ENCODE measurements around the gene UBE2S. TPM values are rescaled to one million over a fixed set of nuclear protein-coding genes. Genes with fewer than 3 reads are reported as not detected.

UBE2S gene
- total and polyA plus RNA-seq, 2 donors (not counting 1 experiment from before 2014, with no cell fraction given) = 20.6 to 72.7 TPM

- intact Hi-C loops (cut with micrococcal nuclease) = no loop called here
- Histone ChIP-seq H3K27ac (ENCODE audit: low read length in 2 of 2) (no peak within 1 kb of the TSS), H3K4me3 (ENCODE audit: control extremely low read depth in 1 of 5, extremely low read depth in 1 of 5, insufficient read depth in 1 of 5, low read depth in 2 of 5, low read length in 4 of 5) (peak within 1 kb of the TSS in 3 of 5 experiments; percentile 35 to 41 (median 38)), H3K79me2 (ENCODE audit: control insufficient read depth, insufficient read depth, low read length) (no peaks in the 10 kb centered on the region), H3K36me3 (replicated peaks in 1 of 2; ENCODE audit: control extremely low read depth in 1 of 2, control insufficient read depth in 1 of 2, extremely low read depth in 1 of 2, insufficient read depth in 2 of 2, low read length in 1 of 2) (no peaks in the 10 kb centered on the region), H3K9ac (ENCODE audit: low read length) (peak within 1 kb of the TSS; percentile 53), H3K4me2 (replicated peaks; ENCODE audit: low read depth, low read length, poor library complexity, severe bottlenecking) (peak within 1 kb of the TSS; percentile 82), H3K27me3 (replicated peaks in 1 of 4; ENCODE audit: control extremely low read depth in 1 of 4, control insufficient read depth in 3 of 4, insufficient read depth in 4 of 4, low read length in 3 of 4) (peaks cover 0 to 76% (median 29%) of the 10 kb centered on the region in 4 experiments), H2AFZ (ENCODE audit: insufficient read depth, low read depth, low read length, poor library complexity, severe bottlenecking) (peak within 1 kb of the TSS; percentile 62), H3K4me1 (ENCODE audit: control insufficient read depth in 2 of 2, insufficient read depth in 2 of 2, low read length in 2 of 2) (peaks cover 15 to 17% of the 10 kb centered on the region in 2 donors), H3K9me3 (ENCODE audit: control extremely low read depth in 1 of 3, control insufficient read depth in 2 of 3, insufficient read depth in 1 of 3, low read length in 2 of 3) (peaks cover 0 to 24% (median 0%) of the 10 kb centered on the region in 3 donors), H4K20me1 (ENCODE audit: control insufficient read depth, insufficient read depth, low read length, poor library complexity, severe bottlenecking) (no peaks in the 10 kb centered on the region)
- peaks cover 36% of the 10 kb centered on the region for H3K27me3 Mint-ChIP-seq
- ATAC-seq (ENCODE audit: low read depth) (no peak), DNase-seq (no peak)
- ChIA-PET CTCF (no interaction called here), POLR2A (no interaction called here)
- H3K4me1 Mint-ChIP-seq = peaks cover 9% of the 10 kb centered on the region
- H3K4me3 Mint-ChIP-seq = peak within 1 kb of the TSS; percentile 78
- no peak within 1 kb of the TSS for H3K27ac Mint-ChIP-seq
- no peaks in the 10 kb centered on the region for H3K9me3 Mint-ChIP-seq (ENCODE audit: insufficient read depth)
- 27% methylated on average over 8 of the region's 32 CpGs for WGBS (ENCODE audit: insufficient coverage)
- TF ChIP-seq EZH2 (IDR thresholded peaks at IDR 0.05; ENCODE audit: borderline replicate concordance, insufficient read depth, low read depth, low read length, poor library complexity, severe bottlenecking) = no peak
- no peak for TF ChIP-seq CTCF (IDR thresholded peaks at IDR 0.05)
Measured at GRCh38 chr19:55370305-55370988, 37.1 kb downstream of the UBE2S start, which contains the start of gene IL11. IL11 (minus strand) TSS chr19:55370463; CDS start chr19:55370310, 153 bp downstream.

DNA sequence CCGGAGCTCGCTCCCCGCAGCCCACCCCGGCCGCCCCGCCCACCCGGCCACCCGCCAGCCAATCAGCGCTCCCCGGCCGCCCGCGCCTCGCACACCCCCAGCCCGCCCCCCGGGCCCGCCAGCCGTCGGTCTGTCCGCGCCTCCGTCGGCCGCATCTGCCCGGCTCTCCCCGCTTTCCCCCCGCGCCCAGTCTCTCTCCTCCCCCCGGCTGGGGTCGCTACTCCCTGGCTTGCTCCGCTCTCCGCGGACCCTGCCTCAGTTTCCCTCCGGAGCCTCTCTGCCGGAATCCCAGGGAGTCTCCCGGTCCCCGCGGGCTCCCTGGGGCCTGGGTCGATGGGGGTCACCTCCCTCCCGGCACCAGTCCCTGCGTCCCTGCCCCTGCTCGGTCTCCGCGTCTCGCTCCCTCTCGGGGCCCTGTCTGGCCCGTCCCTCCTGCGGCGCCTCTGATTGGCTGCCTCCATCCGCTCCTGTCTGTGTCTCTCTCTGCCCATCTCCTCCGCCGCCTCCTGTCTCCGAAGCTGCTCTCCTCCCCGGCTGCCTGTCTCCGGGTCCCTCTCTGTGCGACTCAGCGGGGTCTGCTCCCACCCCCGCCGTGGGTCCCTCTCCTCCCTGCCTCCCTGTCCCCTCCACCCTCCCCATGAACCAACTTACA is 37.8 kb downstream of the UBE2S start:
- H3K27ac Mint-ChIP-seq = no peak overlapping the region

More for the DNA sequence above, 37.8 kb downstream of the UBE2S start:
- H3K4me1 ChIP-seq (ENCODE audit: control insufficient read depth in 2 of 2, insufficient read depth in 2 of 2, low read length in 2 of 2) = peaks cover 15 to 17% of the 10 kb centered on the region in 2 donors
- DNase-seq (peak; percentile 52), ATAC-seq (ENCODE audit: low read depth) (peak; percentile 47)
- no peaks in the 10 kb centered on the region for H3K36me3 ChIP-seq (replicated peaks in 1 of 2; ENCODE audit: control extremely low read depth in 1 of 2, control insufficient read depth in 1 of 2, extremely low read depth in 1 of 2, insufficient read depth in 2 of 2, low read length in 1 of 2)
- peaks cover 0 to 72% (median 27%) of the 10 kb centered on the region in 4 experiments for H3K27me3 ChIP-seq (replicated peaks in 1 of 4; ENCODE audit: control extremely low read depth in 1 of 4, control insufficient read depth in 3 of 4, insufficient read depth in 4 of 4, low read length in 3 of 4)
- peaks cover 0 to 24% (median 0%) of the 10 kb centered on the region in 3 donors for H3K9me3 ChIP-seq (ENCODE audit: control extremely low read depth in 1 of 3, control insufficient read depth in 2 of 3, insufficient read depth in 1 of 3, low read length in 2 of 3)
- H3K27ac ChIP-seq (ENCODE audit: low read length in 2 of 2) = no peak overlapping the region
- ChIA-PET POLR2A (no interaction called here), CTCF (no interaction called here)
- H3K4me3 ChIP-seq (ENCODE audit: control extremely low read depth in 1 of 5, extremely low read depth in 1 of 5, insufficient read depth in 1 of 5, low read depth in 2 of 5, low read length in 4 of 5) = peak overlapping the region in 3 of 5 experiments; percentile 21 to 41 (median 26)
- peak overlapping the region; percentile 56 for H2AFZ ChIP-seq (ENCODE audit: insufficient read depth, low read depth, low read length, poor library complexity, severe bottlenecking)
- H3K4me2 ChIP-seq (replicated peaks; ENCODE audit: low read depth, low read length, poor library complexity, severe bottlenecking) = peak overlapping the region; percentile 82
- Mint-ChIP-seq H3K4me1 (peaks cover 9% of the 10 kb centered on the region), H3K27me3 (peaks cover 38% of the 10 kb centered on the region), H3K9me3 (ENCODE audit: insufficient read depth) (no peaks in the 10 kb centered on the region), H3K4me3 (peak overlapping the region; percentile 78)
- H3K79me2 ChIP-seq (ENCODE audit: control insufficient read depth, insufficient read depth, low read length) = no peaks in the 10 kb centered on the region
- WGBS (ENCODE audit: insufficient coverage) = 6% methylated on average over 40 of the region's 59 CpGs
- H4K20me1 ChIP-seq (ENCODE audit: control insufficient read depth, insufficient read depth, low read length, poor library complexity, severe bottlenecking) = no peaks in the 10 kb centered on the region
- no peak for TF ChIP-seq CTCF (IDR thresholded peaks at IDR 0.05)
- peak; percentile 100 for TF ChIP-seq EZH2 (IDR thresholded peaks at IDR 0.05; ENCODE audit: borderline replicate concordance, insufficient read depth, low read depth, low read length, poor library complexity, severe bottlenecking)
- intact Hi-C loops (cut with micrococcal nuclease) = no loop called here
- H3K9ac ChIP-seq (ENCODE audit: low read length) = peak overlapping the region; percentile 53
